Osteocyte (in vitro differentiated cells): ENCODE data around the gene AQP12B. TPM values are rescaled to one million over a fixed set of nuclear protein-coding genes. Genes with fewer than 3 reads are reported as not detected.

Experiments used
- DNase-seq: peaks from one replicate; pipeline ENCODE4 v3.0.0; 2021; ENCODE audit warnings: mixed read lengths; ENCODE audit not compliant: unreplicated experiment; ENCODE audit errors: extremely low spot score
- H3K27ac Mint-ChIP-seq: one replicate; pipeline ENCODE4 v1.8.0; 2021; ENCODE audit warnings: mild to moderate bottlenecking, mixed read lengths; ENCODE audit not compliant: unreplicated experiment
- H3K27me3 Mint-ChIP-seq: one replicate; pipeline ENCODE4 v1.8.0; 2021; ENCODE audit warnings: mixed read lengths; ENCODE audit not compliant: unreplicated experiment
- H3K36me3 Mint-ChIP-seq: one replicate; pipeline ENCODE4 v1.8.0; 2021; ENCODE audit warnings: mixed read lengths; ENCODE audit not compliant: unreplicated experiment
- H3K4me1 Mint-ChIP-seq: one replicate; pipeline ENCODE4 v1.8.0; 2021; ENCODE audit warnings: mixed read lengths; ENCODE audit not compliant: unreplicated experiment
- H3K4me3 Mint-ChIP-seq: one replicate; pipeline ENCODE4 v1.8.0; 2021; ENCODE audit warnings: mild to moderate bottlenecking, moderate library complexity, mixed read lengths; ENCODE audit not compliant: unreplicated experiment
- H3K9me3 Mint-ChIP-seq: one replicate; pipeline ENCODE4 v1.8.0; 2021; ENCODE audit warnings: mixed read lengths; ENCODE audit not compliant: unreplicated experiment
- total RNA-seq: library from RNA; stranded (reverse); gene quantifications from 2 replicates; pipeline ENCODE4 v1.2.1, GENCODE V29; 2021
- TF ChIP-seq, protein P1 (sequence below): fragments of 200-600 bp; sonication (generic); IDR thresholded peaks from 2 replicates; pipeline ENCODE4 v1.5.0; 2021; ENCODE audit warnings: antibody characterized with exemption, mild to moderate bottlenecking, moderate library complexity

Gene AQP12B
- total RNA-seq, 1 donor from 2014 or later: not detected

- Mint-ChIP-seq H3K27me3 (peaks cover 21% of the 10 kb centered on the region), H3K27ac (no peak overlapping the region), H3K9me3 (no peaks in the 10 kb centered on the region), H3K4me3 (no peak overlapping the region), H3K36me3 (no peaks in the 10 kb centered on the region), H3K4me1 (no peaks in the 10 kb centered on the region)
- TF ChIP-seq, protein P1, sequence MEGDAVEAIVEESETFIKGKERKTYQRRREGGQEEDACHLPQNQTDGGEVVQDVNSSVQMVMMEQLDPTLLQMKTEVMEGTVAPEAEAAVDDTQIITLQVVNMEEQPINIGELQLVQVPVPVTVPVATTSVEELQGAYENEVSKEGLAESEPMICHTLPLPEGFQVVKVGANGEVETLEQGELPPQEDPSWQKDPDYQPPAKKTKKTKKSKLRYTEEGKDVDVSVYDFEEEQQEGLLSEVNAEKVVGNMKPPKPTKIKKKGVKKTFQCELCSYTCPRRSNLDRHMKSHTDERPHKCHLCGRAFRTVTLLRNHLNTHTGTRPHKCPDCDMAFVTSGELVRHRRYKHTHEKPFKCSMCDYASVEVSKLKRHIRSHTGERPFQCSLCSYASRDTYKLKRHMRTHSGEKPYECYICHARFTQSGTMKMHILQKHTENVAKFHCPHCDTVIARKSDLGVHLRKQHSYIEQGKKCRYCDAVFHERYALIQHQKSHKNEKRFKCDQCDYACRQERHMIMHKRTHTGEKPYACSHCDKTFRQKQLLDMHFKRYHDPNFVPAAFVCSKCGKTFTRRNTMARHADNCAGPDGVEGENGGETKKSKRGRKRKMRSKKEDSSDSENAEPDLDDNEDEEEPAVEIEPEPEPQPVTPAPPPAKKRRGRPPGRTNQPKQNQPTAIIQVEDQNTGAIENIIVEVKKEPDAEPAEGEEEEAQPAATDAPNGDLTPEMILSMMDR: no peak
- peak; percentile 76 for DNase-seq
Measured at GRCh38 chr2:240643811-240644150, 38.9 kb downstream of the AQP12B start.

DNA sequence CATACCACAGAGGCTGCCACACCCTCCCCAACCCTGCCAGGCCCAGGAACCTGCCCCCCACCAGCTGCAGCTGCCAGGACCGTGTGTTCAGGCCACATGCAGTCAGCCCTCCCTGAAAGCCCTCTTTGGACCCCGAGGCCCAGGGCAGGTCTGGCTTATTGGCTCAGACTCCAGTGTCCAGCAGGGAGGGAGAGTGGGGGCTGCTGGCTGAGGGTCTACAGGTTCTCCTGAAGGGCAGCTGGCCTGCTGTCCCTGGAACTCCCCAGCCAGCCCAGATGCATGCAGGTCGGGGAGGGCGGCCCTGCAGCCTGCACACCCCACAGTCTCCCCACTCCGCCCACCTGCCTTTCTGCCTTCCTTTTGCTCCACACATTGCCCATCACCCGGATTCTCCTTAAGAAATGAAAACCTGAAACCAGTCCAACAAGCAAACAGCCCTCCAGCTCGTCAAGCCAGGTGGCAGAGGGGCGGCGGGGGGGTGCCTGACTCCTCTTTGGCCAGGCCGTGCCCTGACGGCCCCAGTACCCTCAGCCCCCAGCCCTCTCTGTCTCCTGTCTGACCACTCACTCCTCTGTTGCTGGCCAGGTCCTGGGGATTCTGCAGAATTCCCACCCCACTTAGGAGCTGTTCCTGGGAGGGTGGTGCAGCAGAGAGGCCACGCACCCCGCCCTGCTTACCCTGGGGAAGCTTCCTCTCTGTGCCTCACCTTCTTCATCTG, 39.4 kb downstream of the AQP12B start:
- no peak overlapping the region for H3K4me3 Mint-ChIP-seq
- H3K27me3 Mint-ChIP-seq: peaks cover 17% of the 10 kb centered on the region
- peak; percentile 81 for DNase-seq
- H3K36me3 Mint-ChIP-seq: no peaks in the 10 kb centered on the region
- TF ChIP-seq, protein P1: no peak
- H3K4me1 Mint-ChIP-seq: no peaks in the 10 kb centered on the region
- no peaks in the 10 kb centered on the region for H3K9me3 Mint-ChIP-seq
- H3K27ac Mint-ChIP-seq: no peak overlapping the region

- H3K27ac Mint-ChIP-seq: no peak overlapping the region
- H3K4me1 Mint-ChIP-seq: no peaks in the 10 kb centered on the region
- peaks cover 13% of the 10 kb centered on the region for H3K27me3 Mint-ChIP-seq
- H3K4me3 Mint-ChIP-seq: no peak overlapping the region
- TF ChIP-seq, protein P1: no peak
- H3K36me3 Mint-ChIP-seq: no peaks in the 10 kb centered on the region
- DNase-seq: peak; percentile 80
- no peaks in the 10 kb centered on the region for H3K9me3 Mint-ChIP-seq
Measured at GRCh38 chr2:240642806-240643092, 39.9 kb downstream of the AQP12B start.

- H3K4me1 Mint-ChIP-seq: no peaks in the 10 kb centered on the region
- H3K36me3 Mint-ChIP-seq: no peaks in the 10 kb centered on the region
- DNase-seq: peak; percentile 80
- H3K27ac Mint-ChIP-seq: no peak overlapping the region
- TF ChIP-seq, protein P1: no peak
- H3K4me3 Mint-ChIP-seq: no peak overlapping the region
- peaks cover 10% of the 10 kb centered on the region for H3K27me3 Mint-ChIP-seq
- no peaks in the 10 kb centered on the region for H3K9me3 Mint-ChIP-seq
Measured at GRCh38 chr2:240642061-240642805, 40.5 kb downstream of the AQP12B start.

DNA sequence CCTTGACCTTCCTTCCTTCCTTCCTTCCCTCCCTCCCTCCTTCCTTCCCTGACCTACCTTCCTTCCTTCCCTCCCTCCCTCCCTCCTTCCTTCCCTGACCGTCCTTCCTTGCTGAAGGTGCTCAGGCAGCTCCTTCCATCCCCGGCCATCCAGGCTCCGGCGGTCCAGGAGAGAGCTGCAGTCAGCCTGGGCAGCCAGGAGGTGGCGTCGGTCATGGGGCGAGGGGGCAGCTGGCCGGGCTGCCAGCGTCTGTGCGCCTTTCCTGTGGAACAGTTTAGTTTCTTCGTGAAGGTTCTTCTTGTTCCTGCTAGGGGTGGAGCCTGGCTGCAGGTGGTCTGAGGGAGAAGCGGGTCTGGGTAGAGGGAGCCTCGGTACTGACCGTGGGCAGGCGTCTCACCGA, 41.7 kb downstream of the AQP12B start:
- Mint-ChIP-seq H3K9me3 (no peaks in the 10 kb centered on the region), H3K27me3 (peaks cover 7% of the 10 kb centered on the region)

More for the DNA sequence above, 41.7 kb downstream of the AQP12B start:
- Mint-ChIP-seq H3K27ac (no peak overlapping the region), H3K4me1 (no peaks in the 10 kb centered on the region), H3K4me3 (no peak overlapping the region), H3K36me3 (no peaks in the 10 kb centered on the region)
- peak; percentile 83 for DNase-seq
- TF ChIP-seq, protein P1: peak; percentile 44
